Activated CD4-positive, alpha-beta T cell treated with anti-CD3 and anti-CD28 coated beads, Interleukin-2, amount 50 U/mL, for 4 hours (primary cell): Measurements from ENCODE around the gene RNF43.
"Not testable (repeated sequence)": the region's sequence is repeated elsewhere in the genome, so short reads cannot be mapped to it uniquely, and the experiment has no call there.

Experiments used
- DNase-seq, 2 experiments: peaks; one replicate each; pipeline ENCODE4 v3.0.0-alpha.2; 2020

Gene RNF43

GRCh38 chr17:58403311-58403710 lies 14.0 kb downstream of the RNF43 start:
- no peak for DNase-seq

- no peak for DNase-seq
Measured at GRCh38 chr17:58402679-58403078, 14.7 kb downstream of the RNF43 start.

- DNase-seq, result no peak
Measured at GRCh38 chr17:58402047-58402446, 15.3 kb downstream of the RNF43 start.

GRCh38 chr17:58401287-58401686 lies 16.0 kb downstream of the RNF43 start:
- DNase-seq, result no peak

GRCh38 chr17:58400826-58401225 lies 16.5 kb downstream of the RNF43 start:
- no peak for DNase-seq

- no peak for DNase-seq
Measured at GRCh38 chr17:58399974-58400373, 17.4 kb downstream of the RNF43 start.

- no peak for DNase-seq
Measured at GRCh38 chr17:58398574-58399266, 18.6 kb downstream of the RNF43 start.

- not testable (repeated sequence) for DNase-seq
Measured at GRCh38 chr17:58397421-58397820, 19.9 kb downstream of the RNF43 start.

GRCh38 chr17:58396173-58396572 lies 21.2 kb downstream of the RNF43 start:
- DNase-seq, result no peak

- no peak for DNase-seq
Measured at GRCh38 chr17:58394534-58395223, 22.7 kb downstream of the RNF43 start.

- no peak for DNase-seq
Measured at GRCh38 chr17:58391302-58391984, 25.9 kb downstream of the RNF43 start.

- no peak for DNase-seq
Measured at GRCh38 chr17:58390884-58391283, 26.4 kb downstream of the RNF43 start.

GRCh38 chr17:58388302-58389190 lies 28.8 kb downstream of the RNF43 start:
- DNase-seq, result no peak

- no peak for DNase-seq
Measured at GRCh38 chr17:58387834-58388233, 29.5 kb downstream of the RNF43 start.

GRCh38 chr17:58386708-58387107 lies 30.6 kb downstream of the RNF43 start:
- no peak for DNase-seq

GRCh38 chr17:58385359-58385899 lies 31.9 kb downstream of the RNF43 start:
- no peak for DNase-seq

- DNase-seq, result no peak
Measured at GRCh38 chr17:58384897-58385296, 32.4 kb downstream of the RNF43 start.

GRCh38 chr17:58383892-58384462 lies 33.4 kb downstream of the RNF43 start:
- DNase-seq, result no peak

- DNase-seq, result no peak
Measured at GRCh38 chr17:58382872-58383242, 34.5 kb downstream of the RNF43 start.

- DNase-seq, result no peak
Measured at GRCh38 chr17:58382108-58382871, 35.0 kb downstream of the RNF43 start.
